AG04449 (cell line): Measurements from ENCODE around the gene AK3.
"Not testable (repeated sequence)": the region's sequence is repeated elsewhere in the genome, so short reads cannot be mapped to it uniquely, and the experiment has no call there.

Experiments used
- CTCF ChIA-PET: fragments of 350-600 bp; formaldehyde crosslinking; extraction: SDS; loops from one replicate; lab custom pipeline; 2021; ENCODE audit warnings: antibody characterized with exemption; lab: Yijun Ruan, JAX
- POLR2A ChIA-PET: fragments of 400-600, 350-600 bp; formaldehyde crosslinking; extraction: SDS; loops from one replicate; lab custom pipeline; 2020; ENCODE audit warnings: antibody characterized with exemption, inconsistent platforms; lab: Yijun Ruan, JAX
- DNase-seq: peaks from one replicate; pipeline ENCODE4 v3.0.0-alpha.2; 2010; ENCODE audit warnings: low read depth, low spot score
- H3K4me3 ChIP-seq: 2 replicates; pipeline ENCODE4 v1.5.1; 2011; ENCODE audit warnings: low read depth, mild to moderate bottlenecking, control low read depth, low read length
- CTCF ChIP-seq: IDR thresholded peaks from one replicate; pipeline ENCODE4 v1.5.1; 2011; ENCODE audit warnings: mild to moderate bottlenecking, moderate library complexity, low read length, control low read depth, inconsistent platforms; ENCODE audit not compliant: insufficient read depth; ENCODE audit errors: missing control alignments

The AK3 gene

GRCh38 chr9:4740638-4741364 is at the start of gene AK3:
Gene AK3, minus strand, starts transcription at chr9:4741202. Its CDS starts 115 bp downstream, at chr9:4741087.
- peak; percentile 17 for DNase-seq
- peak within 1 kb of the TSS; percentile 82 for H3K4me3 ChIP-seq
- CTCF ChIA-PET: interaction anchor here (1.0 to 2.1 kb wide), 15 partner anchors 9 to 849 kb away, joined by 3 to 11 read pairs (median 4); partner anchors contain the start of genes PLPP6 and SPATA6L
- peak; percentile 57 for TF ChIP-seq CTCF
- POLR2A ChIA-PET: interaction anchor here (0.8 kb wide), 1 partner anchor 28 kb away, joined by 3 read pairs; no protein-coding TSS in a partner anchor

- no peak for DNase-seq
- CTCF ChIA-PET: interaction anchor here (1.0 to 1.5 kb wide), 2 partner anchors 8 to 199 kb away, joined by 3 to 5 read pairs; no protein-coding TSS in a partner anchor
- POLR2A ChIA-PET: no interaction called here
- TF ChIP-seq CTCF: no peak
- H3K4me3 ChIP-seq: no peak overlapping the region
Observed at GRCh38 chr9:4788703-4789102, 47.7 kb upstream of the AK3 start.

- H3K4me3 ChIP-seq: no peak overlapping the region
- DNase-seq: no peak
- ChIA-PET POLR2A (no interaction called here), CTCF (interaction anchor here (1.5 kb wide), 1 partner anchor 9 kb away, joined by 5 read pairs; no protein-coding TSS in a partner anchor)
- TF ChIP-seq CTCF: no peak
Observed at GRCh38 chr9:4787876-4788275, 46.9 kb upstream of the AK3 start.

GRCh38 chr9:4786599-4786998 is 45.6 kb upstream of the AK3 start:
- no peak overlapping the region for H3K4me3 ChIP-seq
- POLR2A ChIA-PET: no interaction called here
- CTCF ChIA-PET: interaction anchor here (1.3 to 1.6 kb wide), 3 partner anchors 12 to 155 kb away, joined by 3 to 4 read pairs (median 4); no protein-coding TSS in a partner anchor

GRCh38 chr9:4784403-4784802 is 43.4 kb upstream of the AK3 start:
- no peak for DNase-seq
- TF ChIP-seq CTCF: no peak
- POLR2A ChIA-PET: no interaction called here
- CTCF ChIA-PET: interaction anchor here (2.4 kb wide), 1 partner anchor 12 kb away, joined by 10 read pairs; no protein-coding TSS in a partner anchor
- no peak overlapping the region for H3K4me3 ChIP-seq

More at GRCh38 chr9:4786599-4786998, 45.6 kb upstream of the AK3 start:
- DNase-seq: no peak
- no peak for TF ChIP-seq CTCF

- H3K4me3 ChIP-seq, POLR2A ChIA-PET, DNase-seq: not testable (repeated sequence)
- CTCF ChIA-PET: interaction anchor here (0.6 to 2.4 kb wide), 3 partner anchors 13 to 98 kb away, joined by 3 to 10 read pairs (median 4); no protein-coding TSS in a partner anchor
Observed at GRCh38 chr9:4783191-4783590, 42.2 kb upstream of the AK3 start.
